GM18519 (cell line): Measurements from ENCODE around the gene LHFPL6.

ENCODE experiments used
- ATAC-seq: cut with Tn5 transposase; IDR thresholded peaks from one replicate; pipeline ENCODE4 v1.9.1; 2021; ENCODE audit warnings: mild to moderate bottlenecking, moderate library complexity; ENCODE audit not compliant: unreplicated experiment, low FRiP score

LHFPL6 gene

DNA sequence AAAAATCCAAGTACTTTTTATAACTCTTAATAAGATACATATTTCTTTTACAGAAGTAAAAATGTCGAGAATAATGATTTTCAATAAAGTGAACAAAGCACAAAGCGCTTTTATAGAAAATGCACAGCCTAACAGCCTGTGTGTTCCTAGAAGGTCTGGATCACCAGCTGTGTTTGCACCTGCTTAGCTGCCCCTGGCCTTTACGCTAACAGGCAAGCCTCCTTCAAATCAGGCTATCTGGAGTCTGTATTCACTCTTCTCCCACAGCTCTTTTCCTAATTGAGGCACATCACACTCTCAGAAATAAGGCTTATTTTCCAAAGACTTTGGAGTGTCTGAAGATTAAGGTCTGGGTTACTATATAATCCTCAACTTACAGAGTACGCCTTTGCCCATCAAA, 183.1 kb downstream of the LHFPL6 start:
- ATAC-seq = no peak

DNA sequence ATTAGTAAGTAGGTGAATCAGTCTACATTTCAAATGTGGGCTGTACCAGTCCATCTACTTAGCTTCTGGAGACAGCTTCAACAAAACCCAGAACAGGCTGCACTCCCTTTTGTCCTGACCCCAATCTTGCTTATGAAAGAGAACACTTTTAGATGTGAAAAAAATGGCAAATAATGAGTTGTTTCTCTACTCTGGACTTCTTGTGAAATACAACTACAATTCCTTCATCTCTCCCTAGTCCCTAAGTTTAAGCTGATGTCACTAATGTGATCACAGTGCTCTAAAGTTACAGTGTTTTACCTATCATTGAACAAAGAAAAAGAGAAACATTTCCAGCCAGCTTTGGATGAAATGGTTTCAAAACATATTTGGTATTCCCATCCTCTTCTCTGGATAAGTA, 183.9 kb downstream of the LHFPL6 start:
- ATAC-seq = no peak

DNA sequence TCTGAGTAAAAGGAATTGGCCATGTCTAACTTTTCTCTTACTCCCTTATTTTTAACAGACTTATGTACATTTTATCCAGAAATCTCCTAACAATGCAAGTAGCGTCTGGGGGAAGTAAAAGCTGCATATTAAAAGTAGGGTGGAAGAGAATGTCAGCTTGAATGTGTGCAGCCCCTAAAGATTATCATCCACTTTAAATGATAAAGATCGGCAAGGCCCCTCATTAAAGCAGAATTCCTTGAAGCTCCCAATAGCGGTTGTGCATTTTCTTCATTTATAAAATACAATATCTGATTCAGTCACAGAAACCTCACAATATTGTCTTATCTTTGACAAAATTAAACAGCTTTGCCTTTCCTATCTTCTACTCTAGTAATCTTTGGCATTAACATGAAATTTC, 184.6 kb downstream of the LHFPL6 start:
- no peak for ATAC-seq

DNA sequence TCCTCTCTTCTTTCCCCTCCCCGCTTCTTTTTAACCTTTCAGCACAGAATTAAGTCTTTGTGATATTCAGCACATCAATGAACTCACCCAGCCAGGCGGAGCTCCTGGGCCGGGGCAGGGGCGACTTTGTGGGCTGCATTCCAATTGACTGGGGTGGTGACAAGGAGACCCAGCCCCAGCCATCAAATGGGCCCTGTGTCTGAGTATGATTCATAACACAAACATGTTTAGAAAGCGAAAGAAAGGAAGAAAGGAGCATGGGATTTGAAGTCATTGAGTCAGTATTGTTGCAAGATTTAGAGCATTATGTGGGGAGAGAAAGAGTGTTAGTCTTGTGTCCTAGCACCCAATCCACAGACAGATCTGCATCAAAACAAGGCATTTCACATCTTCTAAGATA, 185.3 kb downstream of the LHFPL6 start:
- ATAC-seq = no peak

DNA sequence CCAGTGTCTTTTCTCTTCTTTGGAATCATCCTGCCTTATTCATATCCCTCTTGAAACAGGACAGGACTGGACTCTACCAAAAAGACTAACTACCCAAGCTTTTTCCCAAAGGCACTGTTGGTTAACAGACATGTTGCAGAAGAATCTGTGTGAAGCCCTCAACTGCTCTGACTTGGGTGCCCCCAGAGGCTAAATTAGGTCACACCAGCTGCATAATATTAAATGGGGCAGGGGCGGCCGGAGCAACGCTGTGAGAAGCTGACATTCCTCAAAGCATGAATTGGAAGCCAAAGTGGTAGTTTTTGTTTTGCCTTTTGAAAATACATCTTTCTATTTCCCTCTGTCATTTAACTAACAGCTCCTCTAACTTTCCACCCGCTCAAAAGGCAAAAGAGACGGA, 185.9 kb downstream of the LHFPL6 start:
- no peak for ATAC-seq

DNA sequence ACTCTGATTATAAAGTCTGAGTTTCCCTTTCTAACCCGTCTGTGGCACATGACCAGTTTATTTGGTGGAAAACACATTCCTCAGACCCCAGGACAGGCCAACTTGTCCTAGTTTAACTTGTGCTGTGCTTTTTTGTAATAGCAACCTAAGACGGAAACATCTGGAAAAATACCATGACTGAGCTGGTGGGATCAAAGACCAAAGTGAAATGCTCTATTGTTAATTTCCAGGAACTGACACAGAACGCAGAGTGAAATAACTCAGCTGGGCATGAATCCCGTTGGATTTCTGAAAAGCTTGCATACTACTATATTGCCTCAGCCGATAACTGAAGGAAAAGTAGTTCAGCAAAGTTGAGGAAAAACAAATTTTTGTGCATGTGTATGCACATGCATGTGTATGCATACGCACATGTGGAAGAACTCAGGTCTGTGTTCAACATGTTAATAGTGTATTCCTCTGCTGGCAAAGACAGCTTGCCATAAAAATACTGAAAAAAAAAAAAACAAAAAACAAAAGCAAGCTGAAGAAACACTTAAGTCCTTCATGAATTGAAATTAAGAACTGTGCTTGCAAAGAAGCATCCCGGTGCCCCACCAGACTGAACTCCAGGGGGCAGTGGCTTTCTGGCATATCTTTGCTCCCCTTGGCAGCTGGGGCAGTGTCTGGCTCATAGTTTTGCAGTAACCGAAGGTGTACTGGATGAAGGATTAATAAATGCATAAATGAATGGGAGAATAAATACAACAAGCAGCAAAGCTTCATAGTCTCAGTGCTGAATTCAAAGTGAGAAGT, 187.8 kb downstream of the LHFPL6 start:
- ATAC-seq = no peak

DNA sequence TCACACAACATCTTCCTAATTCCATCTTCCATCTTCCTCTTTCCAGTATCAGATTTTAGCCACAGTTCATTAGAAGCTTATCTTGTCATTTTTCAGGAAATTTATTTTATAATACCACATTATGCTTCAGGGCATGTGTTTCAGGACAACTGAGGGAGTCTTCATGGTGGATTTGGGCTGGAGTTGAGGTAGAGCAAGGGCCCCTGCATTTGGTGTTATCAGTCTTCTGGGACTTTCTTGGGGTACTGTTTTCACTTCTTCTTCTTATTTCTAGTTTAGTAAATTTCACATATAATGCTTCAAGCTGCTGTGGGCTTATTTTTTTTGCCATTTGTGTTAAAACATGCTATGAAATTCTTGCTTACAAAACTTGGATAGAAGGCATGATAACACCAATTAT, 188.7 kb downstream of the LHFPL6 start:
- no peak for ATAC-seq

DNA sequence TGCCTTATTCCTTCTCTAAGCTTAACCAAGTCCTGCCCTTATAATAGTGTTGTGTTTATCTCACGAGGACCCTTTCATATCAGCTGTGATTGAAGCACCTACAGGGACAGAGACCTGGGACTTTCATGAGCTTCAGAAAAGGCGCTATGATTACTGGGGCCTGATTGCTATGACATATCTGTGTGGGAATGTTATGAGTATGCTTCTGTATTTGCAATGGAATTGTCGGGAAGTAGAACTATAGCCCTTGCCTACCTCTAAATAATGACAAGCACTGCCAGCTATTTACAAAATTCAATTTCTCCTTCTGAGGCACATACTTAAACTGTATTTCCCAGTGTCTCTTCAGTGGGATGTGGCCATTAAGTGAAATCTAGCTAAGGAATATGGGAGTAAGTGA, 191.5 kb downstream of the LHFPL6 start:
- no peak for ATAC-seq

DNA sequence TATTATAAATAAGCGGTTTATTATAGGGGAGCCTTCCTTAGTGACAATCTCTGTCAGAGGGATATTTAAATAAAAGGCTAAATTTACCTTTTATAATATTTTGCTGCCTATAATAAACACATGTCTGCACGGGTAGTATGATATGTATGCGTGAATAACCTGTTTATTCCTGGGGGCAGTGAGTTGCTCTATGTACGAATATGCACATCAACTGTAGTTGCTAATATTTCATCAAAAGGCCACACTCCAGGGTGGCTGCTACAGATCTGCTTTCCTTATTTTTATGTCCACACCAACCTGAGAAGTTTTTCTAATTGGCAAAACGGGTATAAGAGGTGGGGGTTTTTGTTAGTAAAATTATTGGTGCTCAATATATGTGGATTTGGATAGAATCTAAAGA, 192.0 kb downstream of the LHFPL6 start:
- no peak for ATAC-seq

DNA sequence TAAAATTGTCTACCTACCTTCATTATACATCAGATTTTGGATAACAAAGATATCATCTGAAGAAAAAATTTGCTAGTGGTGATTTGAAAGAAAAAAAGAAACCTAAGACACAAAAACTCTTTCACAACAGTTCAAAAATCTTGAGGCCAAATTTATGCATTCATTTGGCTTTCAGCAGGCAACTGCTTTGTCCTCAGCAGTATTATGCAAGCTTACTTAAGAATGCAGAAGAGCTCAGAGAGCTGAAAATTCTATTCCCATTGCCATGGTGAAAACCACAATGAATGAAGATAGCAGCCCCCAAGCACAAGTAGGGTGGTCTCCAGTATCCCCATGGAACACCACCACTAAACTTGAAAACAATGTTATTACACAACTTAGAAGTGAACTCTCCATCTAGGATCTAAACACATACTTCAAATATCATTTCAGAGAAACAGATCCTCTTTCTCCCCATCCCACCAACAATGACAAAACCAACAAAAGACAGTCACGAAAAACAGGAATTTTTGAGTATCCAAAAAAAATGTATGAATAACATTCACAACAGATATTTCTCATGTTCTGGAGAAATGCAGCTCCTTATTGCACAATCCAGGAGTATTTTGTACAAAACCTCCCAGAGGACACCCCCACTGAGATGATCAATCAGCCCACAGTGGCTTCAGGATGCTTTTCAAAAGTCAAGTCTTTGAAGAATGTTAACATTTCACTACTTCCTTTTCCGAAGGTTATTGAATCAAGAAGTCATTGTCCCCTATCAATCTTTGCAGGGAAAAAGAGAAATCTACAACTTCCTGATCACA, 192.7 kb downstream of the LHFPL6 start:
- ATAC-seq = no peak

DNA sequence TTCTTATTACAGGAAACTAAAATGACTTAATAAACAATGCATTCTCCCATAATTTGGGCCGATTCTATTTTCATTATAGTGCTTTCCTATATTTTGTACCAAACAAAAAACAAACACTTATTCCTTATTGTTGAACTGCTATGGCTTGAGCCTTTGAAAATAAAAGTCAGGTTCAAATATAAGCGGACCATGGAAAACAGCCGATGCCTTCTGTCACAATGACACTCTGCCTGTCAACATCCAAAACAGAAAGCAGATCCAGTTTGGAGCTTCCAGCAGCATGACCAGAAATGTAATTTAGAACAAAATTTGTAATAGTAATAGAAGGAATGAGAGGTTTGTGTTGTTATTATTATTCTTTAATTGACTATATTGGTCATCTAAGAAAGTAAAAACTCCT, 194.5 kb downstream of the LHFPL6 start:
- no peak for ATAC-seq

DNA sequence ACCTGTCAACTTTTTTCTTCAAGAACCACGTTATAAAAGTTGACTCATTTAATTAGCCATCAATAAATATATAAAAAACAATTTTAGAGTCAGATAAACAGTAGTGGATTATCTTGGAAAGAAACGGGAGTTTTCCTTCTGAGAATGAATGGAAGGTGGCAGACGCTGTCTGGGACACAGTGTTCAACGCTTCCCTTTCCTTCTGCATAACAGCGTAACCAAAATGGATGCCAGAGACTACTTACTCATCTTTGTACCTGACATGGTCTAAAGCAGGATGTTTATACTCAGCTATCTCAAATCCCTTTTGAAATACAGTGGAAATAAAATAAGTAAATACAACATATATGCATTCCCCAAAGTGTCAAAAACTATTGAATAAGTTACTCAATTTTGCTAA, 195.2 kb downstream of the LHFPL6 start:
- no peak for ATAC-seq

DNA sequence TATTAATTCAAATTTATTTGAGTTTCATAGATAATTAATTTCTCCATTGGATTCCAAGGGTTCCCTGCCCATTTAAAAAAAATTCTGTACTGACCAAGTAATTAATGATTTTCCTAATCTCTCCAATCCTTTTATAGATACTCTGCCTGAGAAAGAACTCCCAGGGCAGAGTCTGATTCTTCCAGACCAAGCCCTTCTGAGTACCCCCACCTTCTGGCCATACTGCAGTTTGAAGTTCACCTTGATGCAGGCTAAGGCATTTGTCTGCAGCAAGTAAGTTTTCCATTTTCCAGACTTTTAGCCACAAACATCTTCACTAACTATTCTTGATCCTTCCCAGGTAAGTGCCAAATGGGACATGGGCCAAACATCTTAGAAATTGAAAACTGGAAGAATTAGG, 195.9 kb downstream of the LHFPL6 start:
- ATAC-seq = no peak

DNA sequence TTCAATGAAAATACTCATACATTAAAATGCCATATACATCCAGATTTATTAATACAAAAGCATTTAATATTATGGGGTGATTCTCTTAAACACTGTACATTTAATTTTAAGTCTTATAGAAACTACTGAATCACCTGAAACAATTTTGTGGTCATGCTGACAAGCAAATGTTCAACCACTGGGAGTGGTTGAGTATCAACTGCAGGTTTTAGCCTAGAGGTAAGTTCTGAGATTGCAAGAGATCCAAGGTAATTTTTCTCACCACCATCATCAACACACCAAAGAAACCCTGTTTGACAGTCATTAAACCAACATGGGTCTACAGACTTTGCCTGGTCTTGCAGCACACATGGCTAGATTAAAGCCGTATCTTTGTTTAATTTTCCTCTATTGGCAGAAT, 196.3 kb downstream of the LHFPL6 start:
- peak; percentile 92 for ATAC-seq

DNA sequence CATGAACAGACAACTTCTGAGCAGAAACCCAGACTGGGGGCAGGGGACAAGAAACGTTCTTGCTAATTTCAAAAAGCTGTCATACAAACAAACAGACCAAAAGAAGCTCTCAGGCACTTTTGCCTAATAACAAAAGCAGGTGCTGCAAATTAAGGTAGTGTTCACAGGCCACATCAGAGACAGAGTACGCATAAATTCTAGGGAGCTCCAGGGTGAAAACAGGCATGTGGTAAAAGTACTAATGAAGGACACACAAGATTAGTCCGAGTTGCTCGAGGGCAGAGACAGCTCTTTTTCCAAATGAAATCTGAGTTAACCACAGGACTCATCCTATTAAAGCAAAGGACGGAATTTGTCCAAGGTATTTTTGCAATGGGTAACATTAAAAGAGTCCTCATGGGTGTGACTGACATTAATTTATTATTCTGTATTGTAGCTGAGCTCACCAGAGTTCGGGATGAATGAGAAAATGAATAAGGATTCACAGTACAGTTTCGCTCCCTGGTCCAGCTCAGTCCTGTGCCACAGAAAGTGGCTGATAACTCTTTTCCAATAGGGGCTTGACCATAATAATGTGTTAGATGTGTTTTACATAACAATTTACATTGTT, 197.3 kb downstream of the LHFPL6 start:
- ATAC-seq = no peak

DNA sequence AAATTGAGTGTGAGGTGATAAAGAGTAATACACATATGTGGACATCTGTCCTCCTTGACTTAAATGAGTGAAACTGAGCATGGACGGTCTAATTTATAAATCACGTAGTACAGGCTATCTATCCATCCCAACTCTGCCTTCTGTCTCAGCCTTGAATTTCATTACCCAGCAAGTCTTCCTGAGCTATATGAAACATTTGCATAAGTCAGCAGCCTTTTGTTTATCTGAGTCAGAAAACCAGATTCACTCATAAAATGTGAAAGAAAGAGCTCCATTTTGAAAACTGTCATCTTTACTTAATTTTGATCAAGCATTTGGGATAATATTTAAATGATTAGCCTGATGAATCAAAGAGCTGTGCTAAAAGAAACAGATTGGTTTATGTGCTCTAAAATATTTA, 197.9 kb downstream of the LHFPL6 start:
- no peak for ATAC-seq

DNA sequence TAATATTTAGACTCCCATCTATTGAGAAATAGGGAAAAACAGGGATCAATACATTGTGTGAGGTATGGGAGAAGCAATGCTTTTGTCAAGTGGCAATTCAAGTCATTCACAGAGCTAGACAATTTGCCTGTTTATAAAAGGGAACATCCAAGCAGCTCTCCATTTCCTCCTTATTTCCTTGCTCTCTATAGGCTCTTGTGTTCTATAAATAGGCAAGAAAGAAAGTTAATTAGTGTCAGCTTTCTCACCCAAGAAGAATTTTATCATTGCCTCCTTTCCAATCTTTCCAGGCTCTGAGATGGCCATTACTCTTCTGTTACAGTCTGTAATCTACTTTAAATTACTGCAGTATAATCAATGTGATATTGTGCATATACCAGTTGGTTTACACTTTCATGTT, 199.9 kb downstream of the LHFPL6 start:
- ATAC-seq = no peak

DNA sequence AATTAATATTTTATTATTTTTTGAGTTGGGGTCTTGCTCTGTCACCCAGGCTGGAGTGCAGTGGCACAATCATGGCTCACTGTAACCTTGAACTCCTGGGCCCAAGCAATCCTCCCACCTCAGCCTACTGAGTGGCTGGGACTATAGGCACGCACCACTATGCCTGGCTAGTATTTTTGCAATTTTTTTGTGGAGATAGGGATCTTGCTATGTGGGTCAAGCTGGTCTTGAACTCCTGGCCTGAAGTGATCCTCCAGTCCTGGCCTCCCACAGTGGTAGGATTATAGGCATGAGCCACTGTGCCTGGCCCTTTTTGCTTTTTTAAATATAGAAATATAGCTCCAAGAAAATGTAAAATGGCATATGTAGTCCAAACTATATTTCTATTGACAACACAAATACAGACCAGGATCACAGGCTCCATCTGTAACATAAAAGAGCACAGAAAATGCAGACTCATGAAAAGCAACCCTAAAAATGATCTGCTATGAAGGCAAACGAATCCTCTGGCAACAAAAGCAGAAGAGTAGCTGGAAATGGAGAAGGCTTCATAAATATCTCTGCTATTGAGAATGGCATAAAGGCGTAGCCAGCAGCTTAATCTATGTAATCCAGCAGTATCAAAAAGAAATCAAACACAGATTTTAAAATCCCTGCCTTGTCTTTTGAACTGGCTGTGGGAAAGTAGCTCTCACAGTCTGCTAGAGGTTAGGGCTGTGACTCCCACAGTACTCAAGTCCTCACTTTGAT, 200.6 kb downstream of the LHFPL6 start:
- no peak for ATAC-seq

DNA sequence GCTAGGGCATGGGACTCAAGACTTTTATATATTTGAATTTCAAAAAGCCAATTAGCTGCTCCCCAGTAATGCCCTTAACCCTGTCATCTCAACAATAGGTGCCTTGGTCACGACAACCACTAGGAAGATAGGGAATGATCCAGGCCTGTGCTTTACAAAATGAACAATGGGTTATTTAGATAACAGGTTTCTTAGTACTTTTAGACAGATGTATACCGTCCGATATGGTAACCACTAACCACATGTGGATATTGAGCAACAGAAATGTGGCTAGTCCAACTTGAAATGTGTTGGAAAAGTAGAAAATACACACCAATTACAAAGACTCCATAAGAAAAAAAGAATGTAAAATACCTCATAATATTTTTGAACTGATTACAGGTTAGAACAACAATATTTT, 201.2 kb downstream of the LHFPL6 start:
- no peak for ATAC-seq

DNA sequence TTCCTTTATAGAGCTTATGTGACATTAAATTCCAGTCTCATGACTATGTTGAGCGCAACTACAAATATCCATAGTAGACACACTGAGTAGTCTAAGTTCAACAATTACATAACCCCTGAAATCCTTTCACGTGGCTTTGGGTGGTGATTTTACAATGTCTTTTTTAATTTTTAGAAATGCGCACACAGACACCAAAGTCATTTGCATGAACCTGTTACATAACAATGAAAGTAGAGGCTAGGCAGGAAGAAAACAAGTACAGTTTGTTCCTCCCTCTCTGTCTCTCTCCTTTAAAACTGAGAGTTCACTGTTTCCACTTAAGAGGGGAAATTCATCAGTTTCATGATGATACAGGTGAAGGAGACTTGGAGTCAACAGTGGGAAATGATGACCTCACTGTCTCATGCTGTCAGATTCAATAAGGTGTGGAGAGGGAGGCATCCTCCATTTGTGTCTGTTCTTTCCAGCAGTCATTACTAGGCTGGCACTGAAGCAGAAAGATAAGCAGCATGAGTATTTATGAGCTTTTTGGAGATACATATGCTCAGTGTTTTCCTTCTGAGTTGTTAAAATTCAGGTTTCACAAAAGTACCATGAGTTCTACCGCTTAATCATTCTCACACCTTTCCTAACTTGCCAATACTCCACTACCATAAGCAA, 201.8 kb downstream of the LHFPL6 start:
- ATAC-seq = no peak
